ENCODE data around the gene COL4A1.

Gene COL4A1

GRCh38 chr13:110290826-110291225 is 16.1 kb downstream of the COL4A1 start:
- TF ChIP-seq TARDBP (IDR thresholded peaks at IDR 0.05) = no peak
- ChIA-PET CTCF (no interaction called here), POLR2A (interaction anchor here (0.6 kb wide), 1 partner anchor 10 kb away, joined by 3 read pairs; no protein-coding TSS in a partner anchor)
- DNase-seq (ENCODE audit: extremely low spot score) = no peak

GRCh38 chr13:110290153-110290552 is 16.8 kb downstream of the COL4A1 start:
- no peak for DNase-seq (ENCODE audit: extremely low spot score)
- CTCF ChIA-PET = no interaction called here
- TF ChIP-seq HDGF (IDR thresholded peaks at IDR 0.05; ENCODE audit: borderline replicate concordance) (no peak), L3MBTL2 (conservative IDR thresholded peaks at IDR 0.05) (no peak), FOXA1 (IDR thresholded peaks at IDR 0.05) (no peak), SP1 (IDR thresholded peaks at IDR 0.05) (no peak), ZNF384 (IDR thresholded peaks at IDR 0.05) (no peak), SUZ12 (IDR thresholded peaks at IDR 0.05) (no peak), ELF4 (IDR thresholded peaks at IDR 0.05) (no peak), NFRKB (IDR thresholded peaks at IDR 0.05) (no peak), BHLHE40 (IDR thresholded peaks at IDR 0.05; ENCODE audit: borderline replicate concordance) (no peak), ARNT (IDR thresholded peaks at IDR 0.05) (no peak), PKNOX1 (IDR thresholded peaks at IDR 0.05) (no peak), LEF1 (IDR thresholded peaks at IDR 0.05; ENCODE audit: borderline replicate concordance) (no peak), FOXM1 (IDR thresholded peaks at IDR 0.05; ENCODE audit: borderline replicate concordance) (no peak), TARDBP (IDR thresholded peaks at IDR 0.05) (no peak), CTBP1 (IDR thresholded peaks at IDR 0.05; ENCODE audit: borderline replicate concordance) (no peak), FOXK2 (IDR thresholded peaks at IDR 0.05) (no peak)
- POLR2A ChIA-PET = no interaction called here

DNA sequence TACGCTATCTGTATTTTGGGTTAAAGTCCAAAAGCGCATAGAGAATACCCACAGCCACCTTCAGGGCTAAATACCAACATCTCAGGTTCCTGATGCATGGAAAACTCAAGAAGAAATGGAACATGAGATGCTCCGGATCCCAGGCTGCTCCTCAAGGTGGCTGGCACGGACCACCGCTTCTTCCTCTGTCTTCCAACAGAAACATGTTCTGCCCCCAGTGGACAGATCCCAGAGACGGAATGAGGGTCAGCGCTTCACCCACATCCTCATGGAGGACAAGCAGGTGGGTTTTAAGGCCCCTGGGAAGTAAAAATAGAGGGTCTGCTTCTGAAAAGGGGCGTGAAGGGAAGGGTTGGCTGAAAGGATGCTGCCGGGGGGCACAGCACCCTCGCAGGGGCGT is 17.3 kb downstream of the COL4A1 start:
- DNase-seq (ENCODE audit: extremely low spot score) = no peak
- POLR2A ChIA-PET = no interaction called here
- no peak for TF ChIP-seq PKNOX1 (IDR thresholded peaks at IDR 0.05)
- no peak for TF ChIP-seq L3MBTL2 (conservative IDR thresholded peaks at IDR 0.05)
- no peak for TF ChIP-seq ZNF384 (IDR thresholded peaks at IDR 0.05)
- TF ChIP-seq FOXM1 (IDR thresholded peaks at IDR 0.05; ENCODE audit: borderline replicate concordance) = no peak
- TF ChIP-seq LEF1 (IDR thresholded peaks at IDR 0.05; ENCODE audit: borderline replicate concordance) = no peak
- no peak for TF ChIP-seq SP1 (IDR thresholded peaks at IDR 0.05)
- CTCF ChIA-PET = no interaction called here

- no peak for DNase-seq (ENCODE audit: extremely low spot score)
- TF ChIP-seq HDGF (IDR thresholded peaks at IDR 0.05; ENCODE audit: borderline replicate concordance) = no peak
- no peak for TF ChIP-seq ZNF384 (IDR thresholded peaks at IDR 0.05)
- no peak for TF ChIP-seq LEF1 (IDR thresholded peaks at IDR 0.05; ENCODE audit: borderline replicate concordance)
- no peak for TF ChIP-seq FOXK2 (IDR thresholded peaks at IDR 0.05)
- no peak for TF ChIP-seq FOXA1 (IDR thresholded peaks at IDR 0.05)
- TF ChIP-seq SP1 (IDR thresholded peaks at IDR 0.05) = no peak
- TF ChIP-seq NFRKB (IDR thresholded peaks at IDR 0.05) = no peak
- TF ChIP-seq PKNOX1 (IDR thresholded peaks at IDR 0.05) = no peak
- no peak for TF ChIP-seq BHLHE40 (IDR thresholded peaks at IDR 0.05; ENCODE audit: borderline replicate concordance)
- no peak for TF ChIP-seq FOXM1 (IDR thresholded peaks at IDR 0.05; ENCODE audit: borderline replicate concordance)
- TF ChIP-seq SUZ12 (IDR thresholded peaks at IDR 0.05) = no peak
- no peak for TF ChIP-seq ARNT (IDR thresholded peaks at IDR 0.05)
- TF ChIP-seq TARDBP (IDR thresholded peaks at IDR 0.05) = no peak
- no peak for TF ChIP-seq L3MBTL2 (conservative IDR thresholded peaks at IDR 0.05)
- ChIA-PET CTCF (no interaction called here), POLR2A (no interaction called here)
Measured at GRCh38 chr13:110289174-110289573, 17.8 kb downstream of the COL4A1 start.

DNA sequence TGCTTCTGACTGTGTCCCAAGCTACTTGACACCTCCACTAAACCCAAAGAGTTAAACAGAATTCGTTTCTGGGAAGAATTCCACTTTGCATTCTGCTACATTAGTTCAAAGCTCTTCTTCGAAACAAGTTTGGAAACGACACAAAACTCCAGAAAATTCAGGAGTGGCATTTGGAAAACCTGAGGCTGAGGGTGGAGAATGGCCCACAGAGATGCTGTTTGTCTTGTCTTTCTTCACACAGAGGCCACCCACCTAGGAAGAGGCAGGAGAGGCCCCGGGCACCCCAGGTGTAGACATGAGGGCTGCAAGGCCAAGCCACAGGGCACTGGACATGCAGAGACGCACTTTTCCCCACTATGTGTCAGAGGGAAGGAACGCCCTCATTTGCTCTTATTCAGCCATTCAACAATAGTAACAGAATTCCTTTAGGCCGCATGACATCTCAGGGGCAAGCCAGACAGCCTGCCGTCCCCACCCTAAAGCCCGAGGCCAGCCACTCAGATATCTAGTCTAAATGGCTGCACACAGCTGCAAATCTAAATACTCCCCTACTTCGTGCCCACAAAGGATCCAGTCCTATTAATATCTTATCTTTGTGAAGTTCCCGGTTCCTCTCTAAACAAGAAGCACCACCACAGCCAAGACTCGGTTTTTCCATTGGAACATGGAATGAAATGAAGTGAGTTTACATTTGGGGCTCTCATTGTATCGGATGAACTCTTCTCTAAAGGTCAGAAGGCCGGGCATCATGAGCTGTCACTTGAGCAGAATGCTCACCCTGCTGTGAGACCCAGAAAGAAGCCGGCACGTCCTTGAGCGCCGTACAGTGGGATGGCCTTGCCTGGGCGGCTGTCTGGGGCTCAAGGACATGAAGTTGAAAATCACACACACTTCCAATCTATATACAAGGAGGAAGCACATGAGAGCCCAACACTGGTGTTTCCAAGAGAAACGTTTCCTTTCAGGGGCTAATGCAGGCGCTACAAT is 19.8 kb downstream of the COL4A1 start:
- CTCF ChIA-PET = no interaction called here
- DNase-seq (ENCODE audit: extremely low spot score) = no peak
- no peak for TF ChIP-seq LEF1 (IDR thresholded peaks at IDR 0.05; ENCODE audit: borderline replicate concordance)
- POLR2A ChIA-PET = no interaction called here

- no peak for TF ChIP-seq SUZ12 (IDR thresholded peaks at IDR 0.05)
- no peak for TF ChIP-seq L3MBTL2 (conservative IDR thresholded peaks at IDR 0.05)
- TF ChIP-seq NFRKB (IDR thresholded peaks at IDR 0.05) = no peak
- TF ChIP-seq ARNT (IDR thresholded peaks at IDR 0.05) = no peak
- no peak for TF ChIP-seq FOXA1 (IDR thresholded peaks at IDR 0.05)
- no peak for TF ChIP-seq LEF1 (IDR thresholded peaks at IDR 0.05; ENCODE audit: borderline replicate concordance)
- TF ChIP-seq FOXK2 (IDR thresholded peaks at IDR 0.05) = no peak
- TF ChIP-seq ZNF384 (IDR thresholded peaks at IDR 0.05) = no peak
- no peak for TF ChIP-seq CTBP1 (IDR thresholded peaks at IDR 0.05; ENCODE audit: borderline replicate concordance)
- TF ChIP-seq BHLHE40 (IDR thresholded peaks at IDR 0.05; ENCODE audit: borderline replicate concordance) = no peak
- no peak for TF ChIP-seq SP1 (IDR thresholded peaks at IDR 0.05)
- TF ChIP-seq ELF4 (IDR thresholded peaks at IDR 0.05) = no peak
- no peak for TF ChIP-seq HDGF (IDR thresholded peaks at IDR 0.05; ENCODE audit: borderline replicate concordance)
- no peak for TF ChIP-seq FOXM1 (IDR thresholded peaks at IDR 0.05; ENCODE audit: borderline replicate concordance)
- ChIA-PET POLR2A (no interaction called here), CTCF (no interaction called here)
- DNase-seq (ENCODE audit: extremely low spot score) = no peak
Measured at GRCh38 chr13:110285991-110286832, 20.7 kb downstream of the COL4A1 start.

All from HEK293T (cell line).